ENCODE measurements around the gene OTULIN.

The OTULIN gene

DNA sequence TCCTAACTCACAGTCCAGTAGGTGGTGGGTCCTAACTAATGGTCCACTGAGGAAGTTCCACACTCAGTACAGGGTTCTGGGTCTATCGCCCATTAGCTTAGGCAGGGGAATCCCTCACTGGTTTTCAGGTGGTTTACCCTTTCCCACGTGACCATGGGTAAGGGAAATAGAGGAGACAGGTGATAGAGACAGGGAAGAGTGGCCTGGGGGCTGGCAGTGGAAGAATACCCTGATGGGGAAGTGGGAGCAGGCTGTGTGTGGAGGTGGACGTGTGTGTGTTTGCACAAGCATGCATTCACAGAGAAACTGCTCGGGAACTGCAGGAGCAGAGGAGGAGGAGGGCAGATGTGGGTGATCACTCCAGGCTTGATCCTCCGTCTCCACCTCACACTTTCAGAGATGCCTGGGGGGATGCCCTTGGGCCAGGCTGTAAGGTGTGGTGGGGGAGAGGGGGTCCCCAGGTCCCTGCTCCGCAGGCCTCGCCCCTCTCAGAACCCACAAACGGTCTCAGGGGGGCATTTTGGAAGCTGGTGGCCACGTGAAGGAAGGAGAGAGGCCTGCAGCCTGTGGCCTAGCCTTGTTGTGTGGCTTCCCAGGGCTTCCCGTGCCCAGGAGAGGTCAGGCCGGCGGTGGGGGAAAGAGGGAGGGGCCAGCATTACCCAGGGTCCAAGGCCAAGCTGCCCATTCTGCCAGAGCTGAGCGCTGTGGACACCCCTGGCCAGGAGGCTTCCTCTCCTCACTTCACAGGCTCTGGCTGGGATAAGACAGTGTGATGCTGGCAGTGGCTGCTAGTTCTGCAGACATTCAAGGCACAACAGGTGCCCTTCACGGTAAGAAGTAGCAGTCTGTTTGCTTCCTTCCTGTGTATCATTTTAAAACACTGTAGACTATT, 80.0 kb downstream of the OTULIN start:
- no peak for DNase-seq

DNA sequence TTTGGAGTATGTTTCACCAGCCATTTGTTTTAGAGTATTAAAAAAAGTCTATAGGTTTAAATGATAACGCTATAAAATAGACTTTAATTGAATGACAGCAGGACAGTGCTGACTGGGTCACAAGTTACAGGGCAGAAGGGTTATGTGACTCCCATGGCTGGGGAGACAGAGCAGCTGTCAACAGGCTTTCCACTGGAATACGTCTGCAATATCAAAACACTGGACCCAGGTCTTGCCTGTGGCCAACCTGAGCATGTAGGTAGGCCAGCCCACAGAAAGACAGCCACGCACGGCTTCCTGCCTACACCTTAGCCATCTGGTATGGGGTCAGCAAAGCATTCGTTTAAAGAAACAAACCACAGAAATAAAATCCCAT, 80.7 kb downstream of the OTULIN start:
- no peak for DNase-seq

DNA sequence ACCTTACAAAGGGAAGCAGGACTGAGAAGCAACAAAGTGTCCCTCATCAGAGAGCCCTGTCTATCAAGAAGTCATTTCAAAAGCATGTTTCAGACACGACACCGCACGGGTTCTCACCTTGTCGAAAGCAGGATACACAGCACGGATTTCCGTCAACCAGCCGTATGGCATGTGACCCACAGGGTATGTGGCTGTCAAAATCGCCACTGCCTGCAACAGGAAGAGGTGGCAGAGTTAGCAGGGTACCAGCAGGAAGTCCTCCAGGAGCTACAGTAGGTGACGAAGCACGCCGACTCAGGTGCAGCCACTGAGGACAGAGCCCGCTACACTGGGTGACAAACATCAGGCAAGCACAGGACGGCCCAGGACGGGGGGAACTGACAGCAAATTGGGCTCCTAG, 81.2 kb downstream of the OTULIN start:
- no peak for DNase-seq

DNA sequence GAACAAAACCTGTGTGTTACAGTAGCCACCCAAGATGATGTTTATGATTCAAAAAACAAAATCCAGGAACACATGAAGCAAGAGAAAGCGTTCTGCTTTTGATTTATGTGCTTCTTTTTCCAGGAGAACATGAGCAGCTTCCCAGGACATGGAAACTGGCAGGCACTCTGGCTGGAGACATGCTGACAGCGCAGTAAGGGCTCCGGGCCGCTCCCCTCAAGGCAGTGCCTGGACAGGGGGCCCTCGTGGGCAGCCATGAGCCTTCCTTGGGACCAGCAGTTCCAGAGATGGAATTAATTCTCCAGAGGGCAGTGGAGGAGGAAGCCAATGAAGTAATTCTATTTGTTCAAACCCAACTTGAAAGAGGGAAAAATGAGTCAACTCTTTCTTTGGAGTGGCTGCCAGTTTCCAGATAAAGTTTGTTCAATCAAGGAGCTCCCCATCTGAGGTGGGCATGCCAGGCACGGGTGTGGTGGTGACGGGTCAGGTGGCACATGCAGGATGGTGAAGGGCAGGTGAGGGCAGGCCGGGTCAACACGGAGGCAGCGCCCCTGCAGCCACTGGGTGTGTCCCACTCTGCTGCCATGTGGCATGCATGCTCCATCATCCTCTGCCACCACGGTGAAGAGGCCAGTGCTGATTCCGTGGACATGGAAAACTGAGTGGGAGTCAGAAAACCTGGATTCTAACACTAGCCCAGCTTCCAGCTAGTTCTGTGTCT, 83.8 kb downstream of the OTULIN start:
- no peak for DNase-seq

All from NCI-H345 (cell line).